NCI-H128 (cell line): ENCODE data around the gene MICU2.

Experiments
- DNase-seq: peaks from one replicate; lab custom pipeline; 2025; ENCODE audit not compliant: unreplicated experiment; lab: John Stamatoyannopoulos, UW

The MICU2 gene

DNA sequence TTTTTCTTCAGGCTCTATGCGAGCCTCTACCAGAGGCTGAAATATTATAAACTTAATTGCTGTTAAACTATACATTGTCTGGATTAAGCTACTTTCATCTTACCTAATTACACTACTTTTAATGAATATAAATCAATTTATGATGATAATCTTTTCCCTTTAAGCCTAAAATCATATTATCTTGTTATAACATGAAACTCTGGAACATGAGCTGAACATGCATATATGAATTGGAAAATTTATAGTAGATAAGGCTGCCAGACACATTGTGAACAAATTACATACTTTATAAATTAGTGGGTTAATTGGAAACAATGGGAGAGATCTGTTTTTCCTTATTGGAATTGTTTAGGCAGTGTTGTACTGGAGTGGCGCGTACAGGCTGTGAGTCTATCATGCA is 99.6 kb downstream of the MICU2 start:
- no peak for DNase-seq

DNA sequence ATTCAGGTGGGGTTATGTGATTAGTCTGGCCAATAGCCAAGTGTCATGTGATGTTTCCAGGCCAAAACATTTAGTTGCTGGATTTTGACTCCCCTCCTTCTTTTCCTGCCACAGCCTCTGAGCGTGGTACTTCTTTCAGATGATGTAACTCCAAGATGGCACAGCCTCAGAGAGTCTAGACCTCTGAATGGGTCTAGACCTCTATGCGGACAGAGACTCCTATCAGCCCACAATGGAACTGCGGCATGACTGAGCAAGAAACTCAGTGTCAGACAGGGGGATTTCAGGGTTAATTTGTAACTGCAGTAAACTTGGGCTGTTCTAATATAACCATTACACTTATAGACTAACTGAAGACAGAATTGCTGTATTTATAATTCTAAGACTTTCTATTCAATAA is 102.3 kb downstream of the MICU2 start:
- no peak for DNase-seq

DNA sequence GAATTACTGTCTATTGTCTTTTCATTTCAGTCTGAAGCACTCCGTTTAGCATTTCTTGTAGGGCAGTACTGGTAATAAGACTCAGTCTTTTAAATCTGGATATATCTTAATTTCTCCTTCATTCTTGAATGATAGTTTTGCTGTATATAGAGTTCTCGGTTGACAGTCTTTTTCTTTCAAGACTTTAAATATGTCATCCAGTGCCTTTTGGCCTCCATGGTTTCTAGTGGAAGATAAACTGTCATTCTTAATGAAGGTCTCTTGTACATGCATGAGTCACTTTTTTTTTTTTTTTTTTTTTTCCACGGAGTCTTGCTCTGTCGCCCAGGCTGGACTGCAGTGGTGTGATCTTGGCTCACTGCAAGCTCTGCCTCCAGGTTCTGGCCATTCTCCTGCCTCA is 117.6 kb downstream of the MICU2 start:
- no peak for DNase-seq

- DNase-seq = no peak
Observed at GRCh38 chr13:21483748-21484147, 120.2 kb downstream of the MICU2 start.

- no peak for DNase-seq
Observed at GRCh38 chr13:21481359-21481758, 122.6 kb downstream of the MICU2 start.

DNA sequence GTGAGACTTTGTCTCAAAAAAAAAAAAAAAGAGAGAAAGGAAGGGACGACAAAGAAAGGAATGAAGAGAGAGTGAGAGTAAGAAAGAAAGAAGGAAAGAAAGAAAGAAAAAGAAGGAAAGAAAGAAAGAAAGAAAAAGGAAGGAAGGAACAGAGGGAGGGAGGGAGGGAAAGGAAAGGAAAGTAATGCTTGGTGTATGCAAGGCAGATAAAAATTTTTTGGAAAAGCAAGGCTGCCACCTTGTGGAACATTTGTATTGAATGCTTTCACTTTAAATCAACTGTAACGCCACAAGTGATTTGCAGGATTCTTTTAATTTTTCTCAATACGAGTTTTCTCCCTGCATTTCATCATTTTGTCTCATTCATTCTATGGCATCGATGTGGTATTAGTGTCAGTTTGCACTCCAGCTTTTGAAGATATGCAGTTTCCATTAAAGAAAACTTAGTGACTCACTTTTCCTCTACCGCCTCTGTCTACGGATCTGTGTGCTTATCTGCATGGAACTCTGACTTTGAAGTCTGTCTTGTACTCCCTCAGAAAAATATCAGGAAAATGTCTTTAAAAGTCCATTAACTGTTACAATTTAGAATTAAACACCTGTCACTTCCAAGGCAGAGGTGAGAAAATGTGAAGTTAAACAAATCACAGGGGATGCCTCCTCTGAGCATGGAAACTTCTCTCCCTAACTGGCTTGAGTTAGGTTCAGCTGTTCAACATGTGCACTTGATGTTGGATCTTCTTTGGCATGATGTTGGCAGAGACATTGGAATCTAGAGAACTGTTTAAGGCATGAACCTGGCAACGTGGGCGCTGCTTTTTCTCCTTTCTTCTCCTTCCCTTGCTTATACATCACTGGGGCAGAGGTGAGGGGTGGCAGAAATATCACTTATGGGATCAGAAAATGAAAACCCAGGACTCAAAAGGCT is 124.8 kb downstream of the MICU2 start:
- peak; percentile 26 for DNase-seq

DNA sequence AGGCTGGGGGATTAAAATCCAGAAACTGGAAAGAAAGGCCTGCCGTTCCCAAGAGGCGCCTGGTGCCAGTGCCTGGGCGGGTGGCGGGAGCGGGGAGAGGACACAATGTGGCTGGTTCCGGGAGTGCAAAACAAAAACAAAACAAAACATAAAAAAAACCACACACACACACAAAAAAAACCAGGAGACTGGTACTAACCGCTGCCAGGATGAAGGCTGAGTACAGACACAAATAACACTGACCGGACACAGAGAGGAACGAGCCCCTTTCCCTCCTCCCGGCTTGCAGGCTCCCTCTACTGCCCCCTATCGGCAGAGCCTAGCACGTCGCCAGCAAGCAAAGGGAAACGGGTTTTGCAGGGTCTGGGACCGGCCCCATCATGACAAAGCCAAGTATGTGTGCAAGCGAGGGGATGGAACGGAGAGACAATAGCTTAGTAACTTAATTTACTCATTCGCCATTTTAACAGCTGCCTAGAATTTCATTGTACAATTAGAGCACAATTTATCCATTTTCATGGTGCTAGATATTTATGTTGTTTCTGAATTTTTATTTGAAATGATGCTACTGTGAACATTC is 127.0 kb downstream of the MICU2 start:
- peak; percentile 76 for DNase-seq

DNA sequence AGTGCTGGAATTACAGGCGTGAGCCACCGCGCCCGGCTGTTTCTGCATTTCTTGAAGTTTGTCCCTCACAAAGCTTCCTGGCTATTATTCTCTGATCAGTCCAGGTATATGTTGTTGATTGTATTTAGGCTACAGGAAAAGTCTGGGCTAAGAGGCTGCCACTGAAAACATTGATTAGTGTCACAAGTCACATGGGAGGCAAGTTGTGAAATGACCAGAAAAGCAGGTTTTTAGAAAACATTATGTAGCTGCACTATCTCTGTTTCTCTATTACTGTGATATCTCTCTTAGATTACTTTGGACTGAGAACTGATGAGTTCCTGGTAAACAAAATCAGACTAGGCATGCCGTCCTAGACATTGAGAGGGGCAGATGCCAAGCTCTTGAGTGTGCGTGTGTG is 128.9 kb downstream of the MICU2 start:
- DNase-seq = no peak

DNA sequence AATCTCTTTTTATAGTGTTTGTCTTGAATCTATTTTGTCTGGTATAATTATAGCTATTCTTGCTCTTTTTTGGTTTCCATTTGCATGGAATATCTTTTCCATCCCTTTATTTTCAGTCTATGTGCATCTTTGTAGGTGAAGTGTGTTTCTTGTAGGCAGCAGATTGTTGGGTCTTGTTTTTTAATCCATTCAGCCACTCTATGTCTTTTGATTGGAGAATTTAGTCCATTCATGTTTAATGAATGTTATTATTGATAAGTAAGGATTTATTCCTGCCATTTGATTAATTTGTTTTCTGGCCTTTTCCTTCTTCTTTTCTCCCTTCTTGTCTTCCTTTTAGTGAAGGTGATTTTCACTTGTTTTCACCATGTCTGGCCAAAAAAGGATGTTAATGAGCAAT is 133.2 kb downstream of the MICU2 start:
- no peak for DNase-seq

DNA sequence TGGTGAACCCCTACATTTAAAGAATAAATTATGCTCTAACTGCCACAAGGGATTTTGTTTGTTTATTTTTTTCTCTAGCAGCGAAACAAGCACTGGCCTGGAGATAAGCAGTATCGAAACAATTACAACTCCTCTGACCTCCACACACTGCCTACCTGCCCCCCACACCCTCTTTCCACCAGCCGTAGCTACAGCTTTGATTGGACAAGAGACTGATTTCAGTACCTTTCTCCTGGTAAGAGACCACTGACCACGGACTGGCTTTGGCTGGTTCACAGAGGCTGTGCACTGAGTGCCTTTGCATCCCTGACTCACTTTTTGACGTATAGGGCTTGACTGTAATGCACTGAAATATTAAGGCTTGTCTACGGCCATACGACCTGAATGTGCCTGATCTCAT is 137.4 kb downstream of the MICU2 start:
- DNase-seq = no peak

GRCh38 chr13:21465710-21466160 is 138.2 kb downstream of the MICU2 start:
- no peak for DNase-seq

- DNase-seq = no peak
Observed at GRCh38 chr13:21463424-21463823, 140.5 kb downstream of the MICU2 start.

- DNase-seq = no peak
Observed at GRCh38 chr13:21461131-21461530, 142.8 kb downstream of the MICU2 start.

DNA sequence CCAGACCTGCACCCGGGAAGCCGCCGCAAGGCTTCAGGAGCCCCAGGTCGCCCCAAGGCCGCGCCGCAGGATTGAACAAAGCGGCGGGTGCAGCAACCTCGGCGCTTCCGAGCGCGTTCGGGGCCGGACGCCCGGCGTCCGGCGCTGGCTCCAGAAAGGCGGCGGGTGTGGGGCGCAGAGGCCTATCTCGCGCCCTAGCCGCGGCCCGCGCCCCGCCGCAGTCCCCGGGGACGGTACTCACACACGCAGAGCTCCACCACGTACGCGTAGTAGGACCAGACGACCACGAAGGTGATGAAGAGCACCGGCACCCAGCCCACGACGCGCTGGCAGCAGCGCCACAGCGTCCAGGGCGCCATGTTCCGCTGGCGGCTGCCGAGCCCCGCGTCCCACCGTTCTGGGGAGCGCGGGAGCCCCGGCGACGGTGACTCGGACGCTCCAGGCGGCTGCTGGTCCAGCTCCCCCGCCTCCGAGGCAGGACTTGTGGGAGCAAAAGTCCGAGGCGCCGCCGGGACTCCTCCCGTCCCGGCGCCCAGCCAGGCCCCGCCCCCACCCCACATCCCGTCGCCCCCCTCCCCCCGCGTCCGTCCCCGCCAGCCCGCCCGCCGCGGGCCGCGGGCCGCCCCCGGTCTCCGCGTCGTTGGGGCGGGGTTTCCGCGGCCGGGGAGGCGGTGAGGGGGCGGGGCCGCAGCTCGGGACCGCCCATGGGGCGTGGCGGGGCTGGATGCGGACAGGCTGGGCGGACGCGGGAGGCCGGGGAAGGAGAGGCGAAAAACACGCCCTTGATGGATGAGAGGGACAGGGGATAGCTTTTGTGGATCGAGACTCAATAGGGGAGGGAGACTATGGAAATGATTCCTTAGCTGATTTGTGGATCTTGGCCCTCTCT is 144.9 kb downstream of the MICU2 start, which contains the start of gene ZDHHC20:
TSS of gene ZDHHC20 (minus strand) at position 491 of the 889 bp plus-strand sequence. CDS start at position 359, 132 bp downstream.
- peak; percentile 76 for DNase-seq

GRCh38 chr13:21458451-21458812 is 145.5 kb downstream of the MICU2 start:
- peak; percentile 44 for DNase-seq

DNA sequence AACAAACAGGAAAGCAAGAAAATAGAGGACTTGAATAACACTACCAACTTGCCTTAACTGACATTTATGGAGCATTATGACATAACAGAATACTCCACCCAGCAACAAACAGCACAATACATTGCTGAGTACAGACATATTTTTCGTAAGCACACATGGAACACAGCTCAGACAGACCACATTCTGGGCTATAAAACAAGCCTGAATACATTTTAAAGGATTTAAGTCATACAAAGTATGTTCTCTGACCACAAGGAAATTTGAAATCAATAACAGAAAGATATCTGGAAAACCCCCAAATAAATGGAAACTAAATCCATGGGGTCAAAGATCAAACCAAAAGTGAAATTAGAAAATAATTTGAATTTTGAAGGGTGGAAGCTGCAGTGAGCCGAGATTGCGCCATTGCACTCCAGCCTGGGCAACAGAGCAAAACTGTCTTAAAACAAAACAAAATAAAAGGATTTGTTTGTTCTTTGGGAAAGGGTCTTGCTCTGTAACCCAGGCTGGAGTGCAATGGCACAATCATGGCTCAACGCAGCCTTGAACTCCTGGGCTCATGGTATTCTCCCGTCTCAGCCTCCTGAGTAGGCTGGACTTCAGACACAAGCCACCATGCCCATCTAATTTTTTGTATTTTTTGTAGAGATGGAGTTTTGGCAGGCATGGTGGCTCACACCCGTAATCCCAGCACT is 150.4 kb downstream of the MICU2 start:
- DNase-seq = no peak

- no peak for DNase-seq
Observed at GRCh38 chr13:21450936-21451335, 153.0 kb downstream of the MICU2 start.

GRCh38 chr13:21446656-21447055 is 157.3 kb downstream of the MICU2 start:
- DNase-seq = no peak

DNA sequence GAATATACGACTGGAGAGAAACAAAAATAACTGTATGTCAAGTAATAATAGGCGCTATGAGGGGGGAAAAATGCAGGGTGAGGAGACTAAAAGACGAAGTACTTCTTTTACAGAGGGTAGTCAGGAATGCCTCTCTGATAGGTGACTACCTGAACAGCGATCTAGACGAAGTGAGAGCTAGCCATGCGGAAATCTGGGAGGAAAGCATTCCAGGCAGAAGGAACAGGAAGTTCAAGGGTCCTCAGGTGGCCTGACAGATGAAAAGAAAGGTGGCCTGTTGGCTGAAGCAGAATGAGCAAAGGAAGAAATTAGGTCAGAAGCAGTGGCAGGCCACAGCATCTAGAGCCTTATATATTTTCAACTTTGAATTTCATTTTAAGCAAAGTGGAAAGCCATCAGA is 158.2 kb downstream of the MICU2 start:
- DNase-seq = no peak

GRCh38 chr13:21443171-21443570 is 160.8 kb downstream of the MICU2 start:
- DNase-seq = no peak
